DOHH2 (cell line): Measurements from ENCODE around the gene ARHGDIB.

Source experiments
- CTCF ChIP-seq: fragments of 200-600 bp; sonication (generic); IDR thresholded peaks from one replicate; pipeline ENCODE4 v1.5.1; 2014; ENCODE audit warnings: antibody characterized with exemption, mild to moderate bottlenecking, low read depth, low read length; ENCODE audit not compliant: poor library complexity, severe bottlenecking
- EZH2phosphoT487 ChIP-seq: fragments of 200-600 bp; sonication (generic); IDR thresholded peaks from 2 replicates; pipeline ENCODE4 v1.6.1; 2017; ENCODE audit warnings: borderline replicate concordance, mild to moderate bottlenecking, antibody characterized with exemption, low read length, moderate library complexity, mixed read lengths

GRCh38 chr12:14959916-14960496 is 1.4 kb downstream of the ARHGDIB start:
- no peak for TF ChIP-seq CTCF
- no peak for TF ChIP-seq EZH2phosphoT487
